Testis (tissue), 3 donors: Measurements from ENCODE around the gene ARL4D. TPM values are rescaled to one million over a fixed set of nuclear protein-coding genes. Genes with fewer than 3 reads are reported as not detected.

Experiments used
- DNase-seq: peaks from one replicate; pipeline ENCODE4 v3.0.0-alpha.2; 2019
- H3K27ac ChIP-seq, 2 donors: fragments of 200-600 bp; sonication (generic); one replicate each; pipeline ENCODE4 v1.5.1; 2019
- H3K27me3 ChIP-seq: fragments of 200-600 bp; sonication (generic); one replicate; pipeline ENCODE4 v1.5.1; 2019
- H3K36me3 ChIP-seq: fragments of 200-600 bp; sonication (generic); one replicate; pipeline ENCODE4 v1.5.1; 2017; ENCODE audit warnings: low read depth; ENCODE audit errors: missing control alignments
- H3K4me1 ChIP-seq: fragments of 200-600 bp; sonication (generic); one replicate; pipeline ENCODE4 v1.5.1; 2019
- H3K4me3 ChIP-seq, 2 donors: fragments of 200-600 bp; sonication (generic); one replicate each; pipeline ENCODE4 v1.5.1; 2017 to 2019
- H3K9me3 ChIP-seq: fragments of 200-600 bp; sonication (generic); one replicate; pipeline ENCODE4 v1.5.1; 2017
- POLR2A ChIP-seq: fragments of 450-650 bp; IDR thresholded peaks from one replicate; pipeline ENCODE4 v1.6.1; 2017; ENCODE audit warnings: antibody characterized with exemption, mild to moderate bottlenecking, moderate library complexity
- WGBS, 2 donors: methylation state at CpG; one replicate each; pipeline ENCODE4 v1.1.5; 2018; 5-methylcytosine and 5-hydroxymethylcytosine counted together
- intact Hi-C: fragments of 100-400 bp; cut with DNase I; formaldehyde crosslinking; loops from one replicate; pipeline ENCODE4 v1.15.1; 2023; ENCODE audit warnings: low total_unique reads
- polyA plus RNA-seq: library from polyadenylated mRNA; stranded (reverse); fragments of 350-450 nt; fragmentation: Illumina TruSeq; extraction: RNeasy Lipid Tissue Mini Kit (QIAGEN cat#74804); gene quantifications from one replicate; pipeline ENCODE4 v1.2.3, GENCODE V29; 2014; ENCODE audit warnings: low read depth, low replicate concordance; ENCODE audit not compliant: insufficient read depth
- total RNA-seq, 2 donors: library from RNA; depleted of rRNA; stranded (reverse); fragments of >200 nt; gene quantifications; one replicate each; pipeline ENCODE4 v1.2.3, GENCODE V29; 2016
- TF ChIP-seq, protein P1 (sequence below), 3 experiments: fragments of 450-650 bp in 2 of 3; fragments of 200-600 bp in 1 of 3; sonication (generic) in 1 of 3; IDR thresholded peaks; one replicate each; pipeline ENCODE4 v1.5.1; 2016 to 2019; ENCODE audit warnings: antibody characterized with exemption in 3 of 3, mild to moderate bottlenecking in 2 of 3, moderate library complexity in 1 of 3

Gene ARL4D
- total and polyA plus RNA-seq, 3 donors from 2014 or later = 26.5 to 48.2 (median 45.6) TPM

GRCh38 chr17:43399839-43400328, 1.1 kb downstream of the ARL4D start:
- Histone ChIP-seq H3K4me3 (peak overlapping the region; percentile 87 to 91), H3K27me3 (no peaks in the 10 kb centered on the region), H3K4me1 (peaks cover 25% of the 10 kb centered on the region), H3K27ac (peak overlapping the region in 1 of 2 donors; percentile 93), H3K9me3 (no peaks in the 10 kb centered on the region), H3K36me3 (no peaks in the 10 kb centered on the region)
- TF ChIP-seq, protein P1, sequence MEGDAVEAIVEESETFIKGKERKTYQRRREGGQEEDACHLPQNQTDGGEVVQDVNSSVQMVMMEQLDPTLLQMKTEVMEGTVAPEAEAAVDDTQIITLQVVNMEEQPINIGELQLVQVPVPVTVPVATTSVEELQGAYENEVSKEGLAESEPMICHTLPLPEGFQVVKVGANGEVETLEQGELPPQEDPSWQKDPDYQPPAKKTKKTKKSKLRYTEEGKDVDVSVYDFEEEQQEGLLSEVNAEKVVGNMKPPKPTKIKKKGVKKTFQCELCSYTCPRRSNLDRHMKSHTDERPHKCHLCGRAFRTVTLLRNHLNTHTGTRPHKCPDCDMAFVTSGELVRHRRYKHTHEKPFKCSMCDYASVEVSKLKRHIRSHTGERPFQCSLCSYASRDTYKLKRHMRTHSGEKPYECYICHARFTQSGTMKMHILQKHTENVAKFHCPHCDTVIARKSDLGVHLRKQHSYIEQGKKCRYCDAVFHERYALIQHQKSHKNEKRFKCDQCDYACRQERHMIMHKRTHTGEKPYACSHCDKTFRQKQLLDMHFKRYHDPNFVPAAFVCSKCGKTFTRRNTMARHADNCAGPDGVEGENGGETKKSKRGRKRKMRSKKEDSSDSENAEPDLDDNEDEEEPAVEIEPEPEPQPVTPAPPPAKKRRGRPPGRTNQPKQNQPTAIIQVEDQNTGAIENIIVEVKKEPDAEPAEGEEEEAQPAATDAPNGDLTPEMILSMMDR (IDR thresholded peaks at IDR 0.05) = no peak
- no peak for TF ChIP-seq POLR2A
- peak; percentile 55 for DNase-seq
- 33 to 62% methylated on average over 19 to 28 of the region's 28 CpGs for WGBS, 2 donors
- intact Hi-C loops = no loop called here

- no peak for DNase-seq
- Histone ChIP-seq H3K4me1 (peaks cover 25% of the 10 kb centered on the region), H3K36me3 (no peaks in the 10 kb centered on the region), H3K4me3 (no peak overlapping the region), H3K27me3 (no peaks in the 10 kb centered on the region), H3K9me3 (no peaks in the 10 kb centered on the region), H3K27ac (peak overlapping the region in 1 of 2 donors; percentile 41)
- intact Hi-C loops = no loop called here
- 54 to 59% methylated on average over 4 of the region's 4 CpGs for WGBS, 2 donors
- no peak for TF ChIP-seq POLR2A
- TF ChIP-seq, protein P1 (IDR thresholded peaks at IDR 0.05) = no peak
Observed at GRCh38 chr17:43400943-43401717, 2.3 kb downstream of the ARL4D start.

- no peak for DNase-seq
- no peaks in the 10 kb centered on the region for H3K36me3 ChIP-seq
- no peaks in the 10 kb centered on the region for H3K9me3 ChIP-seq
- H3K4me1 ChIP-seq = peaks cover 28% of the 10 kb centered on the region
- H3K27me3 ChIP-seq = no peaks in the 10 kb centered on the region
- intact Hi-C loops = no loop called here
- no peak overlapping the region for H3K4me3 ChIP-seq
- TF ChIP-seq, protein P1 (IDR thresholded peaks at IDR 0.05) = no peak
- TF ChIP-seq POLR2A = no peak
- H3K27ac ChIP-seq = peak overlapping the region in 1 of 2 donors; percentile 41
- WGBS, 2 donors = 90 to 95% methylated on average over 6 of the region's 6 CpGs
Observed at GRCh38 chr17:43402078-43402477, 3.3 kb downstream of the ARL4D start.

- no peak overlapping the region for H3K4me3 ChIP-seq
- no peaks in the 10 kb centered on the region for H3K9me3 ChIP-seq
- intact Hi-C loops = no loop called here
- H3K27ac ChIP-seq = no peak overlapping the region
- TF ChIP-seq POLR2A = no peak
- TF ChIP-seq, protein P1 (IDR thresholded peaks at IDR 0.05) = no peak
- H3K27me3 ChIP-seq = no peaks in the 10 kb centered on the region
- 92 to 94% methylated on average over 3 of the region's 3 CpGs for WGBS, 2 donors
- DNase-seq = no peak
- no peaks in the 10 kb centered on the region for H3K36me3 ChIP-seq
- peaks cover 29% of the 10 kb centered on the region for H3K4me1 ChIP-seq
Observed at GRCh38 chr17:43402567-43402966, 3.8 kb downstream of the ARL4D start.
